Loucy (cell line): ENCODE measurements around the gene LENG9.

Source experiments
- EZH2phosphoT487 ChIP-seq: fragments of 200-600 bp; IDR thresholded peaks from 2 replicates; pipeline ENCODE4 v1.6.1; 2018; ENCODE audit warnings: antibody characterized with exemption, mild to moderate bottlenecking, moderate library complexity, borderline replicate concordance
- TF ChIP-seq, protein P1 (sequence below): fragments of 200-600 bp; sonication (generic); conservative IDR thresholded peaks from 2 replicates; pipeline ENCODE4 v1.5.1; 2014; ENCODE audit warnings: mild to moderate bottlenecking, antibody characterized with exemption, low read length

DNA sequence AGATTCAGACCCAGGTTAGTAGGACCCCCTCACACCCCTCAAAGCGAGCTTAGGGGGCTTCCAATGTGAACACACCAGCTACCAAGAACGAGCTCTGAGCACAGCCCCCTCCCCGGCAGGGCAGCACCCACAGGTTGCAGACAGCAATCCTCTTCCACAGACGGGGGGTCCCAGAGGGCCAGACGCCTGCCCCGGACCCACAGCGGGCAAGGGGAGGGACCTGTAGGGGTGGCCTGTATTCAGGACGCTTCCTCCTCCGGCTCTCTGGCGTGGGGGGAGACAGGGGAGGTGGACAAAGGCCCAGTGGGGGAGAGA, 43.6 kb downstream of the LENG9 start:
- TF ChIP-seq, protein P1, sequence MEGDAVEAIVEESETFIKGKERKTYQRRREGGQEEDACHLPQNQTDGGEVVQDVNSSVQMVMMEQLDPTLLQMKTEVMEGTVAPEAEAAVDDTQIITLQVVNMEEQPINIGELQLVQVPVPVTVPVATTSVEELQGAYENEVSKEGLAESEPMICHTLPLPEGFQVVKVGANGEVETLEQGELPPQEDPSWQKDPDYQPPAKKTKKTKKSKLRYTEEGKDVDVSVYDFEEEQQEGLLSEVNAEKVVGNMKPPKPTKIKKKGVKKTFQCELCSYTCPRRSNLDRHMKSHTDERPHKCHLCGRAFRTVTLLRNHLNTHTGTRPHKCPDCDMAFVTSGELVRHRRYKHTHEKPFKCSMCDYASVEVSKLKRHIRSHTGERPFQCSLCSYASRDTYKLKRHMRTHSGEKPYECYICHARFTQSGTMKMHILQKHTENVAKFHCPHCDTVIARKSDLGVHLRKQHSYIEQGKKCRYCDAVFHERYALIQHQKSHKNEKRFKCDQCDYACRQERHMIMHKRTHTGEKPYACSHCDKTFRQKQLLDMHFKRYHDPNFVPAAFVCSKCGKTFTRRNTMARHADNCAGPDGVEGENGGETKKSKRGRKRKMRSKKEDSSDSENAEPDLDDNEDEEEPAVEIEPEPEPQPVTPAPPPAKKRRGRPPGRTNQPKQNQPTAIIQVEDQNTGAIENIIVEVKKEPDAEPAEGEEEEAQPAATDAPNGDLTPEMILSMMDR = no peak
- TF ChIP-seq EZH2phosphoT487 = no peak
